ENCODE data around the gene GPR15LG.

Gene GPR15LG

DNA sequence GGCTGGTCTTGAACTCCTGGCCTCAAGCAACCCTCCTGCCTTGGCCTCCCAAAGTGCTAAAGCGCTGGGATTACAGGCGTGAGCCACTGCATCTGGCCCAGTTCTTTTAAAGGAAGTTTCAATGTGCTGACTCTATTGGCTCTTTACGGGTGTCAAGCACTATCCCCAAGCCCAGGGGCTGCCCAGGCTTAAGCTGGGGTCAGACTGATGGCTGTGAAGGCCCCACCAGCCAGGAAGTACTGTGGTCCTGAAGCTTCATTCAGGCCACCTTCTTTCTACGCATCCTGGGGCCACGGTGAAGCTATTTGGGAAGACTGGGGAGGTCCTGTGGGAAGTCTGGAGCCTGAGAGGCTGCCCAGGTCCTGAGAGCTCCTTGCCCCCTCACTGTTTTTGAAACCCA, 8.0 kb downstream of the GPR15LG start:
- Histone ChIP-seq H3K27me3 (ENCODE audit: insufficient read depth, poor library complexity, severe bottlenecking) (no peaks in the 10 kb centered on the region), H3K27ac (replicated peaks) (no peak overlapping the region), H3K4me3 (replicated peaks; ENCODE audit: insufficient read depth, low read length) (no peak overlapping the region)
- DNase-seq (ENCODE audit: low read depth in 1 of 2, low spot score in 1 of 2): no peak
- no peak for TF ChIP-seq GABPA (IDR thresholded peaks at IDR 0.05; ENCODE audit: low read depth)
- no peak for TF ChIP-seq POLR2AphosphoS5 (IDR thresholded peaks at IDR 0.05; ENCODE audit: low read depth)
- no peak for TF ChIP-seq SPI1 (IDR thresholded peaks at IDR 0.05; ENCODE audit: borderline replicate concordance, low read depth)
- TF ChIP-seq, protein P1, sequence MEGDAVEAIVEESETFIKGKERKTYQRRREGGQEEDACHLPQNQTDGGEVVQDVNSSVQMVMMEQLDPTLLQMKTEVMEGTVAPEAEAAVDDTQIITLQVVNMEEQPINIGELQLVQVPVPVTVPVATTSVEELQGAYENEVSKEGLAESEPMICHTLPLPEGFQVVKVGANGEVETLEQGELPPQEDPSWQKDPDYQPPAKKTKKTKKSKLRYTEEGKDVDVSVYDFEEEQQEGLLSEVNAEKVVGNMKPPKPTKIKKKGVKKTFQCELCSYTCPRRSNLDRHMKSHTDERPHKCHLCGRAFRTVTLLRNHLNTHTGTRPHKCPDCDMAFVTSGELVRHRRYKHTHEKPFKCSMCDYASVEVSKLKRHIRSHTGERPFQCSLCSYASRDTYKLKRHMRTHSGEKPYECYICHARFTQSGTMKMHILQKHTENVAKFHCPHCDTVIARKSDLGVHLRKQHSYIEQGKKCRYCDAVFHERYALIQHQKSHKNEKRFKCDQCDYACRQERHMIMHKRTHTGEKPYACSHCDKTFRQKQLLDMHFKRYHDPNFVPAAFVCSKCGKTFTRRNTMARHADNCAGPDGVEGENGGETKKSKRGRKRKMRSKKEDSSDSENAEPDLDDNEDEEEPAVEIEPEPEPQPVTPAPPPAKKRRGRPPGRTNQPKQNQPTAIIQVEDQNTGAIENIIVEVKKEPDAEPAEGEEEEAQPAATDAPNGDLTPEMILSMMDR (IDR thresholded peaks at IDR 0.05; ENCODE audit: insufficient read depth, low read length): no peak
- TF ChIP-seq, protein P2, sequence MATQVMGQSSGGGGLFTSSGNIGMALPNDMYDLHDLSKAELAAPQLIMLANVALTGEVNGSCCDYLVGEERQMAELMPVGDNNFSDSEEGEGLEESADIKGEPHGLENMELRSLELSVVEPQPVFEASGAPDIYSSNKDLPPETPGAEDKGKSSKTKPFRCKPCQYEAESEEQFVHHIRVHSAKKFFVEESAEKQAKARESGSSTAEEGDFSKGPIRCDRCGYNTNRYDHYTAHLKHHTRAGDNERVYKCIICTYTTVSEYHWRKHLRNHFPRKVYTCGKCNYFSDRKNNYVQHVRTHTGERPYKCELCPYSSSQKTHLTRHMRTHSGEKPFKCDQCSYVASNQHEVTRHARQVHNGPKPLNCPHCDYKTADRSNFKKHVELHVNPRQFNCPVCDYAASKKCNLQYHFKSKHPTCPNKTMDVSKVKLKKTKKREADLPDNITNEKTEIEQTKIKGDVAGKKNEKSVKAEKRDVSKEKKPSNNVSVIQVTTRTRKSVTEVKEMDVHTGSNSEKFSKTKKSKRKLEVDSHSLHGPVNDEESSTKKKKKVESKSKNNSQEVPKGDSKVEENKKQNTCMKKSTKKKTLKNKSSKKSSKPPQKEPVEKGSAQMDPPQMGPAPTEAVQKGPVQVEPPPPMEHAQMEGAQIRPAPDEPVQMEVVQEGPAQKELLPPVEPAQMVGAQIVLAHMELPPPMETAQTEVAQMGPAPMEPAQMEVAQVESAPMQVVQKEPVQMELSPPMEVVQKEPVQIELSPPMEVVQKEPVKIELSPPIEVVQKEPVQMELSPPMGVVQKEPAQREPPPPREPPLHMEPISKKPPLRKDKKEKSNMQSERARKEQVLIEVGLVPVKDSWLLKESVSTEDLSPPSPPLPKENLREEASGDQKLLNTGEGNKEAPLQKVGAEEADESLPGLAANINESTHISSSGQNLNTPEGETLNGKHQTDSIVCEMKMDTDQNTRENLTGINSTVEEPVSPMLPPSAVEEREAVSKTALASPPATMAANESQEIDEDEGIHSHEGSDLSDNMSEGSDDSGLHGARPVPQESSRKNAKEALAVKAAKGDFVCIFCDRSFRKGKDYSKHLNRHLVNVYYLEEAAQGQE (IDR thresholded peaks at IDR 0.05; ENCODE audit: insufficient replicate concordance, low read depth): no peak

DNA sequence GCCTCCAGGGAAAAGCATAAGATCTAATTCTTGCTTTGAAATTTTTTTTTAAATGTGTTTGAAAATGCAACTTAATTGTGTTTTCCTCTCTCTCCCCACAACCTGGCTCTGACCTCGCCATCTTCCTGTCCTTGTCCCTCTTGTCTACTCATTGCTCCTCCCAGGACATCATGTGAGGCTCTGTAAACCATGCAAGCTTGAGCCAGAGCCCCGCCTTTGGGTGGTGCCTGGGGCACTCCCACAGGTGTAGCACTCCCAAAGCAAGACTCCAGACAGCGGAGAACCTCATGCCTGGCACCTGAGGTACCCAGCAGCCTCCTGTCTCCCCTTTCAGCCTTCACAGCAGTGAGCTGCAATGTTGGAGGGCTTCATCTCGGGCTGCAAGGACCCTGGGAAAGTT, 10.9 kb downstream of the GPR15LG start:
- Histone ChIP-seq H3K27ac (replicated peaks) (no peak overlapping the region), H3K27me3 (ENCODE audit: insufficient read depth, poor library complexity, severe bottlenecking) (no peaks in the 10 kb centered on the region)

DNA sequence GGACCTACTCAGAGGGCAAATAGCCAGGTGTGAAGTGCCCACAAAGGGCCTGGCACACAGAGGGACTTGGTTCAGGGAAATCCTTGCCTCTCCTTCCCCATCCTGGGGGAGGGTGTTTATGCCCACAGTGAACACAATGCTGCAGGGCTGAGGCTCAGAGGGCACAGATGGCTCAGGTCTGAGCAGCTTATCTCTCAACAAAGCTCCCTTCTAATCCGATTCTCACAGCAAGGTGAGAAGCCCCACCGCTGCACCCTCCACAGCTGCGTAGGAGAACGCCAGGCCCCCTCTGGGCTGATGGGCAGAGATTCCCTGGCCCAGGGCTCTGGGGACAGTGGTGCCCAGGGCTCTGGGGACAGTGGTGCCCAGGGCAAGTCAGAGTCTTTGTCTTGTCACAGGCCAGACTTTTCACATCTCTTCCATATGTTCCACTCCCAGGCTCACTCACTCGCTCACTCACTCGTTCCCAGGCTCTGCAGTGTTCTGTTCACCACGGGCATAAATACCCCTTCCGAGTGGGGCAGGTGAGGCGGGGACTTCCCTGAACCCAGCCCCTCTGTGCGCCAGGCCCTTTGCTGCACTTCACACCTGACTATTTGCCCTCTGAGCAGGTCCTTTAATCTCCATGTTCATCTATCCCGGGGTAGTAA, 12.1 kb downstream of the GPR15LG start:
- Histone ChIP-seq H3K27me3 (ENCODE audit: insufficient read depth, poor library complexity, severe bottlenecking) (no peaks in the 10 kb centered on the region), H3K4me3 (replicated peaks; ENCODE audit: insufficient read depth, low read length) (no peak overlapping the region), H3K27ac (replicated peaks) (no peak overlapping the region)
- TF ChIP-seq POLR2AphosphoS5 (IDR thresholded peaks at IDR 0.05; ENCODE audit: low read depth) (no peak), SPI1 (IDR thresholded peaks at IDR 0.05; ENCODE audit: borderline replicate concordance, low read depth) (no peak), GABPA (IDR thresholded peaks at IDR 0.05; ENCODE audit: low read depth) (no peak)
- TF ChIP-seq, protein P1 (IDR thresholded peaks at IDR 0.05; ENCODE audit: insufficient read depth, low read length): no peak
- TF ChIP-seq, protein P2 (IDR thresholded peaks at IDR 0.05; ENCODE audit: insufficient replicate concordance, low read depth): no peak
- no peak for DNase-seq (ENCODE audit: low read depth in 1 of 2, low spot score in 1 of 2)

More for the DNA sequence above, 10.9 kb downstream of the GPR15LG start:
- TF ChIP-seq, protein P1 (IDR thresholded peaks at IDR 0.05; ENCODE audit: insufficient read depth, low read length): no peak
- no peak for TF ChIP-seq SPI1 (IDR thresholded peaks at IDR 0.05; ENCODE audit: borderline replicate concordance, low read depth)
- no peak for TF ChIP-seq POLR2AphosphoS5 (IDR thresholded peaks at IDR 0.05; ENCODE audit: low read depth)
- TF ChIP-seq, protein P2 (IDR thresholded peaks at IDR 0.05; ENCODE audit: insufficient replicate concordance, low read depth): no peak
- TF ChIP-seq GABPA (IDR thresholded peaks at IDR 0.05; ENCODE audit: low read depth): no peak
- no peak for DNase-seq (ENCODE audit: low read depth in 1 of 2, low spot score in 1 of 2)
- no peak overlapping the region for H3K4me3 ChIP-seq (replicated peaks; ENCODE audit: insufficient read depth, low read length)
